Epidermal melanocyte (primary cell): ENCODE results near the gene EVC.
"Not testable (repeated sequence)": the region's sequence is repeated elsewhere in the genome, so short reads cannot be mapped to it uniquely, and the experiment has no call there.

Experiments used
- DNase-seq: peaks from one replicate; pipeline ENCODE4 v3.0.0; 2011; ENCODE audit warnings: low spot score; ENCODE audit not compliant: insufficient read length

Gene EVC

DNA sequence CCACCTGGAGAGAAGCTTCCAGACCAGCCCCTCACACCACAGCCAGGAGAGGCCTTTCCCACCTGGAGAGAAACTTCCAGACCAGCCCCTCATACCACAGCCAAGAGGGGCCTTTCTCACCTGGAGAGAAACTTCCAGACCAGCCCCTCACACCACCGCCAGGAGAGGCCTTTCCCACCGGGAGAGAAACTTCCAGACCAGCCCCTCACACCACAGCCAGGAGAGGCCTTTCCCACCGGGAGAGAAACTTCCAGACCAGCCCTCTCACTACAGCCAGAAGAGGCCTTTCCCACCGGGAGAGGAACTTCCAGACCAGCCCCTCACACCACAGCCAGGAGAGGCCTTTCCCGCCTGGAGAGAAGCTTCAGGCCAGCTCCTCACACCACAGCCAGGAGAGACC is 101.1 kb downstream of the EVC start:
- not testable (repeated sequence) for DNase-seq

- peak; percentile 73 for DNase-seq
Measured at GRCh38 chr4:5812506-5813229, 101.7 kb downstream of the EVC start.

- DNase-seq, result no peak
Measured at GRCh38 chr4:5813882-5814255, 102.9 kb downstream of the EVC start.

GRCh38 chr4:5814421-5814820 is 103.4 kb downstream of the EVC start:
- DNase-seq, result no peak

GRCh38 chr4:5815641-5816040 is 104.6 kb downstream of the EVC start:
- no peak for DNase-seq

- DNase-seq, result no peak
Measured at GRCh38 chr4:5816101-5816500, 105.1 kb downstream of the EVC start.

DNA sequence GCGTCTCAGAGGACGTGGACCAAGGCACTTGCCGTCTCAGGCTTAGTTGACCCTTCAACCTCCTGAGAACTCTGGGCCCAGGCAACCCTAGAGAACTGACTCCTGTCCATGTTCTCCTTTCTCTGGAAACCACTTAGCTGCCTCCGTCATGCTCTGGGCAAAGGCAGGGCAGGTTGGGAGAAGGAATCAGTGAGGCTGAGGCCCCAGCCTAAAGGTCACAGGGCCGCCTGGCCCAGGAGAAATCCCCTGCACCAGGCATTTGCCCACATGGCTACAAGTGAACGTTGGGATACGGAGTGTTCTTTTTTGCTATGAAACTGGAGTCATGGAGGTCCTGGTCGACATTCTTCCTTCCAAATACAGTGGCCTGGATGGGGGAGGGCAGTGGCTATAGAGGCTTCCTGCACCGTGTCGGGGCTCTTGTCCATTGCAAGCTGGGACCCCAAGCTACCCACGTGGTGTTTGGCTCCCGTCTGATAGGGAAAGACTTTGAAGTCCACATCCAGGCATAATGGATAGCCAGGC is 105.9 kb downstream of the EVC start:
- no peak for DNase-seq

- DNase-seq, result no peak
Measured at GRCh38 chr4:5821665-5822358, 110.8 kb downstream of the EVC start.

GRCh38 chr4:5822619-5823018 is 111.6 kb downstream of the EVC start:
- DNase-seq, result no peak

DNA sequence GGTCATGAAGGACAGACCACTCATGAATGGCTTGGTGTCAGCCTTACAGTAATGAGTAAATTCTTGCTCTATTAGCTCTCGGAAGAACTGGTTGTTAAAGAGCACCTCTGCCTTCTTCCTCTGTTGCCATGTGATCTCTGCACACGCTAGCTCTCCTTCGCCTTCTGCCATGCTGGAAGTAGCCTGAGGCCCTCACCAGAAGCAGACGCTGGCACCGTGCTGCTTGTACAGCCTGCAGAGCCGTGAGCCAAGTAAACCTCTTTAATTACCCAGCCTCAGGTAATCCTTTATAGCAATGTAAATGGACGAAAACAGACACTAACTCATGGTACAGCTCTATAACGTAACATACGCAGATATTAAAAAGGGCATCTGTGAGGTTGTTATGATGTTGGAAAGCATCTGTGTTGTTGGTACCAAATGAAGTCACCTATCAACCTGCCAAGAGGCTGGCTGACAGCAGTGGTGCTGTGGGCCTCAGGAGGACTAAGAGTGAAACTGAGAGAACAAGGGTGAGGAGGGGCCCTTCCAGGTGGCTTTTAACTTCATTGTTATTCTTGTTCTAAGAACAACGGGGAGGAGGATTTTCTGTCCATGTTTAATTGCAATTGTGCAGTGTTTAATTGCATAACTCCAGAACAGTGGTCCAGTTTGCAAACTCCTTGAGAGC is 112.7 kb downstream of the EVC start:
- DNase-seq, result no peak

DNA sequence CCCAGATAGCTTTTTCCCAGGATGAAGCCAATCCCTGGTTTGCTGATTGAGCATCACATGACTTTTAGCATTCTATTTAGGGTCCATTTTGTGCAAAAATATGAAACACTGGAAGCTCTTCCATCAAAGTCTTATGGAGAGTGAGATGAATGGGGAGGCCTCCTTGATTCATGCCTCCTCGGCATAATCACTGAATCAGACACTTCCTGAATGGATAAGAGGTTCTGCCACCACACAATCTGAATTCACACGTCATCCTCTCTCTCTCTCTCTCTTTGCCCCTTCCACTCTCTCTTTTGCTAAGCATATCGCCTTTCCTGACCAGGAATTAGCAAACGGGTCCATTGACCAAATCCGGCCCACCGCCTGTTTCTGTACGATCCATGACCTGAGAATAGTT is 113.2 kb downstream of the EVC start:
- no peak for DNase-seq

GRCh38 chr4:5824635-5825034 is 113.6 kb downstream of the EVC start:
- DNase-seq, result peak; percentile 66

DNA sequence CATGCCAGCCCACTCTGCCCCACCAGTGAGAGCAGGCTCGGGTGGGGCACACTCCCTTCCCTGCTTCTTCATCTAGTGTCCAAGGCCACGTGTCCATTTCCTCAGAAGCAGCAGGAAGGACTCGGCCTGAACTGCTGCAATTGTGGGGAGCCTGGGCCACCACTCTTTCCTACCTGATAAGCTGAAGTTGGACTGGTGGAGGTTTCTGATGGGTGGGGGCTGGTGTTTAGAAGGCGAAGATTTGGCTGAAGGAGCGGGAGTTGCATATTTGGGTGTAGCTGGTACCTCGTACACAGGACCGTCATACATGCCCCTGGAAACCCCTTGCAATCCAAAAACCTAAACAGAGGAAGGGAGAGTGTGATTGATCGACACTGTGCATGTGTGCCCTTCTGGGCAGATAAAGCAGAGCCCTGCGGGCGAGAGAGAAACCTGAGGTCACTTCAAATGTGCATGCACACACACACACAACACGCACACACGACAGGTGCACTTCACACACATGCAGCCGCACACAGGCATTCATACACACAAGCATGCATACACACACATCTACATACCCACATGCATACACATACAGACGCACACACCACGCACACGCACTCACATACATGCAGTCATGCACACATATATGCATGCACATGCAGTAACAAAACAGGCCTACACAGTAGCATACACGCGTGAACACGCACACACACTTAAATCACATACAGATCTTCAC is 114.5 kb downstream of the EVC start:
- no peak for DNase-seq

DNA sequence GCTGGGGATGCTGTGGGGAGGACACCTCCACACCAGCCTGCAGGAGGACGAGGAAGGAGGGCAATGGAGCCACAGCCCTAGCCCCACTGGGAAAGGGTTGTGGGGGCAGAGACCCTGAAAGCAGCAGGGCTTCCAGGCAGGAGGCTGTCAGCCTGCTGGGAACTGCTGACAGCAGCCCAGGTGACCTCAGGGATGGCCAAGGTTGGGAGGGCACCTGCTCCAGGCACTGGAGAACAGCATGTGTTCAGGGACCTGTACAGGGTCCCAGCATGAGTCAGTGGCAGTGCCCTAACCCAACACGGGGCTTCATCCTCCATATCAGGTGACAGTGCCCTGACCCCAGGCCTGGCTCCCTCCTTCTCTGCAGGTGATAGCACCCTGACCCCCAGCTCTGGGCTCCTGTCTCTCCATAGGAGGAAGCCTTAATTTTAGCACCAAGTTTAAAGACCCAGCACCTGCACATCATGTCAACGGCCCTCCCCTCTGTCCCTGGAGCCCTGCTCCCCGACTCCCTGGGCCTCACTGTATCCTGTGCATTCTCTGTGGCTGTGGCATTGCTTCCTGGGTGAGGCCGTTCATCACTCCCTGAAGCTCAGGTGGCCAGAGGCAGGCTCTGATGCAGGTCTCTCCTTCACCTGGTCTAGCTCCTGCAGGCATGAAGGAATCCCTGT is 115.6 kb downstream of the EVC start:
- no peak for DNase-seq

- no peak for DNase-seq
Measured at GRCh38 chr4:5827108-5828004, 116.4 kb downstream of the EVC start.

DNA sequence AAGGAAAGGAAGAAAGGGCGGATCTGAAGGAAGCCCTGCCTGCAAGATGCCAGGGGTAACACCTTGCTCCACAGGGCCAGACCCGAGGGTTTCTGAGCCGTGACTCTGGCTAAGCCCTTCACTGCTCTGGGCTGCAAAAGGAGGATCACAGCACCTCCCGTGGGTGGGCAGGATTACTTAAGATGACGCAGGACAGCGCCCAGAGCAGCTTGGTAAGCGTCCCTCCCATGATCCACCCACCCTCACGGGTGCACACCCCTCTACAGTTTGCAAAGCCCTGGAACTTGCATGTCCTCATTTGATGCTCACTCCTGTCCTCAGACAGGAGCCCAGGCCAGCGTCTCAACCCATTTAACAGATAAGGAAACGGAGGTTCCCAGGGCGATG is 117.0 kb downstream of the EVC start:
- DNase-seq, result no peak

- peak; percentile 5 for DNase-seq
Measured at GRCh38 chr4:5836943-5837342, 125.9 kb downstream of the EVC start.

GRCh38 chr4:5837483-5837882 is 126.5 kb downstream of the EVC start:
- DNase-seq, result not testable (repeated sequence)

DNA sequence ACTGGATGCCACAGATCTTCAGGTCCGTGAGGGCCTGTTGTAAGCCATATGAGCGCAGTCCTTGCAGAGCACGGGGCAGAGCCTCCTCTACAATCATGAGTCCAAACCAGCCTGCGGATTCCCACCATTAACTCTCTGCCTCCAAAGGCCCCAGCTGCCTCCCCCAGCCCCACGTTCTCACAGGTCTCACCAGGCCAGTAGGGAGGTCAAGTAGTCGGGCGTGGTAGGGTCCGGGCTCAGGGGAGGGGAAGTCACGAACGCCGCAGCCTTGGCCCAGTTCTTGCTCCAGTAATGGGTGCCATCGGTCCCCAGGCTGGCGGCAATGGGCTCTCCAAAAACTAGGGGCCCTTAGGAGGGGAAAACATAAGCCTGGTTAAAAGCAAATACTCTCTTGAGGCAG is 128.3 kb downstream of the EVC start:
- DNase-seq, result peak; percentile 6
